Vagina (tissue), 2 donors: Measurements from ENCODE around the gene NRXN2. TPM values are rescaled to one million over a fixed set of nuclear protein-coding genes. Genes with fewer than 3 reads are reported as not detected.

Experiments
- DNase-seq, 2 donors: peaks; one replicate each; pipeline ENCODE4 v3.0.0-alpha.2; 2017; ENCODE audit errors: extremely low spot score in 2 of 2
- H3K27ac ChIP-seq: fragments of 200-600 bp; sonication (generic); one replicate; pipeline ENCODE4 v1.5.1; 2019
- H3K27me3 ChIP-seq: fragments of 200-600 bp; sonication (generic); one replicate; pipeline ENCODE4 v1.5.1; 2019
- H3K36me3 ChIP-seq, 2 donors: fragments of 200-600 bp; sonication (generic); one replicate each; pipeline ENCODE4 v1.5.1; 2017 to 2019
- H3K4me1 ChIP-seq: fragments of 200-600 bp; sonication (generic); one replicate; pipeline ENCODE4 v1.5.1; 2019
- H3K4me3 ChIP-seq, 2 donors: fragments of 200-600 bp; sonication (generic); 1 replicate in 1 of 2; 2 replicates in 1 of 2; pipeline ENCODE4 v1.5.1; 2016 to 2019
- H3K9me3 ChIP-seq: fragments of 200-600 bp; sonication (generic); one replicate; pipeline ENCODE4 v1.5.1; 2019
- POLR2A ChIP-seq, 2 donors: fragments of 450-650 bp; IDR thresholded peaks; one replicate each; pipeline ENCODE4 v1.6.1; 2017; ENCODE audit warnings: antibody characterized with exemption in 2 of 2, mild to moderate bottlenecking in 2 of 2, moderate library complexity in 2 of 2
- POLR2AphosphoS5 ChIP-seq, 2 donors: sonication (generic); formaldehyde crosslinking; IDR thresholded peaks; one replicate each; pipeline ENCODE4 v1.9.0; 2017; ENCODE audit warnings: antibody characterized with exemption in 2 of 2, mild to moderate bottlenecking in 2 of 2, low read depth in 1 of 2; ENCODE audit not compliant: insufficient read depth in 1 of 2
- intact Hi-C: fragments of 100-400 bp; cut with DNase I; formaldehyde crosslinking; loops from one replicate; pipeline ENCODE4 v1.15.1; 2023
- total RNA-seq: library from RNA; depleted of rRNA; stranded (reverse); fragments of >200 nt; gene quantifications from one replicate; pipeline ENCODE4 v1.2.3, GENCODE V29; 2016
- TF ChIP-seq, protein P1 (sequence below), 3 experiments: fragments of 450-650 bp in 2 of 3; fragments of 200-600 bp in 1 of 3; sonication (generic) in 1 of 3; IDR thresholded peaks; one replicate each; pipeline ENCODE4 v1.5.1; 2017 to 2019; ENCODE audit warnings: antibody characterized with exemption in 3 of 3, mild to moderate bottlenecking in 2 of 3, moderate library complexity in 2 of 3

NRXN2 gene
- total RNA-seq, 1 donor from 2014 or later: 16.9 TPM

DNA sequence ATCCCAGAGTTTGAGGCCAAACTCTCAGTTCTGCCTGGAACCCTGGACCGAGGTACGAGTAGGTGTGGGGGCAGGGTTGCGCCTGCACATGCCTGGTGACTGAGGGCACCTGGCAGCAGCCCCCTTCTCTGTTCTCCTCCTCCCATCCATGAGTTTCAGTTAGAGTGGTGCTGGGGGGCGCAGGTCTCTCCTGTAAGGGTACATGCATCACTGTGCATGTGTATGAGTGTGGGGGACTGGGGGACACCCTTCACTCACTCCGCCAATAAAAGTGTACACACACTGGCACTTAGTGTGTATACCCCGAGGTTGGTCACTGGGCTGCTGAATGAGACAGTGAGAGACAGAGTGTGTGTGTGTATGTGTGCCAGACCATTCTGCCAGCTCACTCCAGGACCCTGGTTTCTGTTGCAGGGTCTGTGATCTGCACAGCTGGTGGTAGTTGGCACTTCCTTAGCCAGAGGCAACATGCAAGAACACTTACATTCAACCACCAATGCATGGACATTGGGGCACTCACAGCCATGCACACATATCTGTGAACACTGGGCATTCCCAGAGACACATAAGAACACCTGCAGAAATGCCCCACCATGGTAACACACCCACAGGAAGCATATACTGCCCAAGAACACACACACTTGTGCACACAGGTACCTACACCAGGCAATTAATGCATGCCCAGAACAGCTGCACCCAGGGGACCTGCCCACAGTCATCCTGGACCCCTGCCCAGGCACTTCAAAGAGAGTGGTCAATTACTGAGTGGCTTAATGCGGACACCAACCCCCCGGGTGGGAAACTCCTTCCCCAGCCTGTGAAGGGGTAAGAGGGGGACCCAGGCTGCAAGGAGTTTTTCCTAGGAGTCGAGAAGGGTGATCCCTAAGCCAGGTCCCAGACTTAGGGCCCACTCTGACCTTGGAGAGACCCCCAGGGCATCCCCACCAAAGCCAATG, 1.2 kb upstream of the NRXN2 start:
- H3K4me3 ChIP-seq: no peak overlapping the region
- no peak overlapping the region for H3K27ac ChIP-seq
- DNase-seq: no peak
- peaks cover 7% of the 10 kb centered on the region for H3K4me1 ChIP-seq
- TF ChIP-seq POLR2AphosphoS5 (IDR thresholded peaks at IDR 0.05; ENCODE audit: insufficient read depth in 1 of 2, low read depth in 1 of 2) (no peak), POLR2A (IDR thresholded peaks at IDR 0.05) (no peak)
- TF ChIP-seq, protein P1, sequence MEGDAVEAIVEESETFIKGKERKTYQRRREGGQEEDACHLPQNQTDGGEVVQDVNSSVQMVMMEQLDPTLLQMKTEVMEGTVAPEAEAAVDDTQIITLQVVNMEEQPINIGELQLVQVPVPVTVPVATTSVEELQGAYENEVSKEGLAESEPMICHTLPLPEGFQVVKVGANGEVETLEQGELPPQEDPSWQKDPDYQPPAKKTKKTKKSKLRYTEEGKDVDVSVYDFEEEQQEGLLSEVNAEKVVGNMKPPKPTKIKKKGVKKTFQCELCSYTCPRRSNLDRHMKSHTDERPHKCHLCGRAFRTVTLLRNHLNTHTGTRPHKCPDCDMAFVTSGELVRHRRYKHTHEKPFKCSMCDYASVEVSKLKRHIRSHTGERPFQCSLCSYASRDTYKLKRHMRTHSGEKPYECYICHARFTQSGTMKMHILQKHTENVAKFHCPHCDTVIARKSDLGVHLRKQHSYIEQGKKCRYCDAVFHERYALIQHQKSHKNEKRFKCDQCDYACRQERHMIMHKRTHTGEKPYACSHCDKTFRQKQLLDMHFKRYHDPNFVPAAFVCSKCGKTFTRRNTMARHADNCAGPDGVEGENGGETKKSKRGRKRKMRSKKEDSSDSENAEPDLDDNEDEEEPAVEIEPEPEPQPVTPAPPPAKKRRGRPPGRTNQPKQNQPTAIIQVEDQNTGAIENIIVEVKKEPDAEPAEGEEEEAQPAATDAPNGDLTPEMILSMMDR (IDR thresholded peaks at IDR 0.05): no peak
- no peaks in the 10 kb centered on the region for H3K9me3 ChIP-seq
- no peaks in the 10 kb centered on the region for H3K27me3 ChIP-seq
- no peaks in the 10 kb centered on the region for H3K36me3 ChIP-seq
- intact Hi-C loops: loop anchor here (5.0 kb wide), 1 partner anchor 172 kb away; no protein-coding TSS in a partner anchor

DNA sequence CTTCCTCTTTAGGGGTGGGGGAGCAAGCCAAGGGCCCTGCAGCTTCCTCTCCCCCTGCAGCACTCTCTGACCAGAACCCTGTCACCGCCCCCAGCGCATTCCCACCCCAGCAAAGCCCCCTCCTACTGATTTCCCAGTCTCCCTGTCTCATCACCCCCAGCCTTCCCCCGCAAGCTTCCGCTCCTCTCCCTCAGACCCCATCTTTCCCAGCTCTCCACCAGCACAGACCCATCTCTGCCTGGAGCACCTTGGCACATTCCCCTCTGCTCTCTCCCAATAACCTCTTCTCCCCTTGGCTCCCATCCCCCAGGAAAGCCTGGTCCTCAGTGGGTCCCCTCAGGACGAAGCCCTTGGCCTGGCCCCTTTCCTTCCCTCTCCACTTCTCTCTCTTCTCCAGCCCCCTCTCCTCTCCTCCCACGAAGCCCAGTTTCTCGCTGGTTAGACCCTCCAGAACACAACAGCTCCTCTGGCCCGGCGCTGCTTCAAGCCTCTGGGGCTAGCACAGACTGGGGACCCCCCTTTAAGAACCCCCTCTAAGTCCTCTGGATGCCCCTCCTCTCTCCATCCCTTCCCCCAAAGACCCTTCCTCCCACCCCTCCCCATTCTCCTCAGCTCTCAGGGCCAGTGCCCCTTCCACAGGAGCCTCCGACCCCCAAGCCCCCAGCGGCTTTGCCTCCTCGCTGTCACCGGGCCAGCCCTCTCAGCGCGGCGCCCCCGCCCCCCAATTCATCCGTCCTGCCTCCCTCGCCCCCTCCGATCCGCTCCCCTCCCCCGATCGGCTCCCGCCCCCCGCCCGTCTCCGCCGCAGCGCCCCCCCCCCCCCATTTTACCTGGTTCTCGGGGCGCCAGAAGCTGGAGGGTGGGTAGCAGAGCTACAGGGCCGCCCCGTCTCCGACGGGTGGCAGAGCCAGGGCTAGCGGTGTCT, 594 bp downstream of the NRXN2 start:
- H3K27ac ChIP-seq: no peak overlapping the region
- H3K4me3 ChIP-seq: no peak overlapping the region
- no peaks in the 10 kb centered on the region for H3K36me3 ChIP-seq
- intact Hi-C loops: loop anchor here (5.0 kb wide), 1 partner anchor 170 kb away; no protein-coding TSS in a partner anchor
- no peak for TF ChIP-seq POLR2AphosphoS5 (IDR thresholded peaks at IDR 0.05; ENCODE audit: insufficient read depth in 1 of 2, low read depth in 1 of 2)
- TF ChIP-seq, protein P1 (IDR thresholded peaks at IDR 0.05): no peak
- no peak for TF ChIP-seq POLR2A (IDR thresholded peaks at IDR 0.05)
- no peak for DNase-seq
- H3K27me3 ChIP-seq: peaks cover 4% of the 10 kb centered on the region
- peaks cover 7% of the 10 kb centered on the region for H3K4me1 ChIP-seq
- no peaks in the 10 kb centered on the region for H3K9me3 ChIP-seq

DNA sequence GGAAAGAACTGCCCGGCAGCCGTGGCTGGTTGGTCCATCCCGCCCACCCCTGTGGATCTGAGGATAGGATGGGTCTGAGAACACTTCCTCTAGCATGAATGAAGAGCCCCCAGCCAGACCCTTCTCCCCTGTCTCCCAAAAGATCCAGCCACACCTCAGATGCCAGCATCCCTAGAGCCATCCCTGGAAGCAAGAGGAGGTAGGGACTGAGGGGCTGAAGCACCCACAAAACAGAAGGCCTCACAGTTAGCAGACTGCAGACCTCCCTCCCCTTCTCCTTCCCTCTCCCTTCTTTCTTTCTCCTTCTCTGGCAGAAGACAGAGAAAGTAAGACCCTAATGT, 1.7 kb downstream of the NRXN2 start:
- TF ChIP-seq POLR2A (IDR thresholded peaks at IDR 0.05): no peak
- TF ChIP-seq, protein P1 (IDR thresholded peaks at IDR 0.05): no peak
- peaks cover 7% of the 10 kb centered on the region for H3K4me1 ChIP-seq
- H3K27me3 ChIP-seq: peaks cover 4% of the 10 kb centered on the region
- H3K27ac ChIP-seq: no peak overlapping the region
- no peak for DNase-seq
- no peaks in the 10 kb centered on the region for H3K36me3 ChIP-seq
- H3K9me3 ChIP-seq: no peaks in the 10 kb centered on the region
- intact Hi-C loops: loop anchor here (5.0 kb wide), 1 partner anchor 169 kb away; no protein-coding TSS in a partner anchor
- no peak overlapping the region for H3K4me3 ChIP-seq

DNA sequence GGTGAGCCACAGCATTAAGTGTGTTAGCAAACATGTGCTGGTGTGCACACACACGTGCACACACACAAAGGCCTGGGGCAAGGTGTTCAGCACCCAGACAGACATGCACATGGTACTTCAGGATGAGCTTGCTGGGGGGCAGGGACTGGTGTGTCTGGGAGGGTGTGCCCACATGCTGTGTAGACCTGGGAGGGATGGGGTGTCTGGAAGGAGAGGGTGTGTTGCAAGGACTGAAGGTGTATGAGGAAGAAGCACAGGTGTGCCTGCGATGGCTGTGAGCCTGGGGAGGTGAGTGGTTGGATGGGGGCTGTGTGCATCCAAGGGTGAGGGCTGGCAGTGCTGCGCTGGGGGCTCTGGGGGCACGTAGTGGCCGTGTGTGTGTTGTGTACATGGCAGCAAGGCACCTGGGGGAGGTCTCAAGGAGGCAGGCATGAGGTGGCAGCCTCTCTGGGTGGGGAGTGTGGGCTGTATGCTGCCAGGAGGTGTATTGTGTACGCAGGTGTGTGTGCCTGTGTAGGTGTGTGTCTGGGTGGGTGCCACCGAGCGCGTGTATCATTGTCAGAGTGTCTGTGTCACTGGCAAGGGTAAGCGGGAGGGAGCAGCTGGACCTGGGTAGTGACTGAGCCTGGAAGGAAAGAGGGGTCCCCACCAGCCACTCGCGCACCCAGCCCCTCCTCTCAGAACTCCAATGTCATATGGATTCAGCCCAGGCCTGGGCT, 2.2 kb downstream of the NRXN2 start:
- TF ChIP-seq POLR2A (IDR thresholded peaks at IDR 0.05) (no peak), POLR2AphosphoS5 (IDR thresholded peaks at IDR 0.05; ENCODE audit: insufficient read depth in 1 of 2, low read depth in 1 of 2) (no peak)
- TF ChIP-seq, protein P1 (IDR thresholded peaks at IDR 0.05): no peak
- H3K27me3 ChIP-seq: peaks cover 4% of the 10 kb centered on the region
- no peak overlapping the region for H3K4me3 ChIP-seq
- peaks cover 7% of the 10 kb centered on the region for H3K4me1 ChIP-seq
- intact Hi-C loops: loop anchor here (5.0 kb wide), 1 partner anchor 168 kb away; no protein-coding TSS in a partner anchor
- H3K27ac ChIP-seq: no peak overlapping the region
- H3K9me3 ChIP-seq: no peaks in the 10 kb centered on the region
- DNase-seq: no peak
- no peaks in the 10 kb centered on the region for H3K36me3 ChIP-seq
